Subcutaneous preadipocyte (primary cell): ENCODE measurements around the gene GAR1. TPM values are rescaled to one million over a fixed set of nuclear protein-coding genes. Genes with fewer than 3 reads are reported as not detected.

Source experiments
- total RNA-seq: library from RNA; depleted of rRNA; stranded (reverse); fragments of >200 nt; gene quantifications from 2 replicates; pipeline ENCODE4 v1.2.3, GENCODE V29; 2012

The GAR1 gene
- total RNA-seq: 2.6 and 3.9 TPM in 2 replicates

GRCh38 chr4:109815151-109816081 lies at the start of gene GAR1:
GAR1 (plus strand) TSS chr4:109815762; CDS start chr4:109816165, 403 bp downstream.

DNA sequence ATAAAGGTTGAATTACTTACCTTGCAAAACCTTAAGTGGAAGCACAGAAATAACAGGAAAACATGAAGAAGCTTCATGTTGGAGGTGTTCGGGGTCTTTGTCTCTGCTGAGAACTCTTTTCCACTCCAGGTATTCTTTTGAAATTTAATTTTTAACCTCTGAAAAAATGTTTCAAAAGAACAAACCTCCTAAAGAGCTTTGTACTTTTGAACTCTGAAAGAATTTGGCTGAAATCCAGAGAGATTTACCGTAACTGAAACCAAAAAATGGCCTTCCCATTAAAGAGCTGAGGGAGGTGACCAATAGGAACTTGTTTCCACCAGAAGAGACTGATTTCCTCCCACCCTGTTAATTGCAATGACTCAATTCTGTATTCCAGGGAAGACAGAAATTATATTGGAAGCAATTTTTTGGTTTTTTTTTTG lies 13.7 kb upstream of the GAR1 start, which contains the start of gene CFI:
Gene CFI, minus strand, starts transcription at position 105 of the 425 bp plus-strand sequence. Its CDS starts 28 bp downstream, at position 77.

DNA sequence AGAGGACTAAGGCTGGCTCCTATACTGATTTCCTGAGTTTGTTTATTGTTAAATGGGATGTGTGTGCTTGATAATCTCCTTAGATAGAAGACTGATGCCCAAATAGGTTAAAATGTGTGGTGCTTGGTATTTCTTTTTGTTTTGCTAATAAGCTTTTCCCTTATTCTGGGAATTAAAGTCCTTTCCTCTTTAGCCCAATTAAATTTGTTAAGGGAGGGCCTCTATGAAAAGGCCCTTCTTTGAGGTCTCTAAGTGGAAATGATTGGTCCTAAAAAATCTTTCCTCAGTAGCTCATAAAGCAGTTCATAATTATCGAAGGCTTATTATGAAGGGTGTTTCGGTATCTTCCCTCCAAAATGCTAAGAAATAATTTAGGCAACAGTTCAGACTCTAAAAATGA lies 12.1 kb downstream of the GAR1 start, which contains the start of gene RRH:
Gene RRH, plus strand, starts transcription at position 301 of the 400 bp plus-strand sequence. Its CDS starts 56 bp downstream, at position 357.

DNA sequence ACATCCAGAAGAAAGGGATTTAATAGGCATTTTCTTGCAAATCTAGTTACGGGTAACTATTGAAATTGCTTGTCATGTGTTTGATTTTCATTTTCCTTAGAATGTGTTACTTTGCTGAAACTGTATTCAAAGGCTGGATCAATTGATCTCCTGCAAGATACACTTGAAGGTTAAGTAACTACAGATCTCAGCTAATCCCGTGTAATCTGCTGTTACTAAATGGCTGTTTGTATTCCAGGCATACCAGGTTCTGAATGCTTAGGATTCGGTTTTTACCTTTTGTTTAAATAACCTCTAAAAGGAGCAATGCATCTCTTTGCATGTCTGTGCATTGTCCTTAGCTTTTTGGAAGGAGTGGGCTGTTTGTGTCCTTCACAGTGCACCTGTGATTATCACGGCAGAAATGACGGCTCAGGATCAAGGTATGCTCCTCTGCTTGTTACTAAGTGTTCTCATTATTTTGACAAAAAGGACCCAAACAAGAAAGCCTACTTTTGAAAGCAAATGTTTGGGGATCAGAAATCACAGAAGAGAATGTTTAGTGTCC lies 32.4 kb downstream of the GAR1 start, which contains the start of gene LRIT3:
Gene LRIT3, plus strand, starts transcription at position 212 of the 547 bp plus-strand sequence. Its CDS starts 95 bp downstream, at position 307.

Other genes starting within 250 kb of the GAR1 start
- 8.8 and 12.7 TPM in 2 replicates for gene CASP6, start 112.3 kb upstream of the GAR1 start, total RNA-seq
- 12.9 and 13.9 TPM in 2 replicates for gene PLA2G12A, start 85.7 kb upstream of the GAR1 start, total RNA-seq
- 0.73 TPM in 1 of 2 replicates, not detected in the other for gene CFI, start 13.8 kb upstream of the GAR1 start, total RNA-seq
- not detected in 2 replicates for gene RRH, start 12.2 kb downstream of the GAR1 start, total RNA-seq
- gene LRIT3, start 32.3 kb downstream of the GAR1 start, total RNA-seq: under 0.01 TPM in 2 replicates
- 0.20 and 0.73 TPM in 2 replicates for gene EGF, start 97.1 kb downstream of the GAR1 start, total RNA-seq